NCI-H2227 treated with DMSO at 0.1 percent for 48 hours (cell line): ENCODE measurements around the gene TAF6.
A peak's percentile ranks its signal among the peaks of the same experiment; 100 is the strongest.
"Not testable (repeated sequence)": the region's sequence is repeated elsewhere in the genome, so short reads cannot be mapped to it uniquely, and the experiment has no call there.

Experiments
- DNase-seq: peaks from one replicate; lab custom pipeline; 2025; lab: John Stamatoyannopoulos, UW

The TAF6 gene

DNA sequence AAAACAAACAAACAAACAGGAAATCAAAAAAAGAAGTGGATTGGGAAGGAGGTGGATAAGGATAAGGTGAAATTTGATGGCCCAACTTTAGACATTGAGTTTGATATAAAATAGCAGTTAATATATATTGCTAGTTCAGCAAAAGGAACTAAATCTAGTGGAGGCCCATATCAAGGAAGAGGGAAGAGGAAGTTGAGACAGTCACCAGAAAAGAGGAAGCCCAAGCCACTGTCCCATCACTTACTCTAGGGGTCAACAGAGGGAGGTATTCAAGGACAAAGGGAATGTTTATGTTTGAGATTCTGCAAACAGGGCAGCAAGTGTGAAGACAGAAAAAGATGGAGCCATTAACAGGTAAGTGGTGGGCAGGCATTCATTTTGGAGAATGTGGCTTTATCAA, 33.2 kb upstream of the TAF6 start:
- no peak for DNase-seq

GRCh38 chr7:100148559-100149328, 29.6 kb upstream of the TAF6 start, which contains the start of gene LAMTOR4:
LAMTOR4 (plus strand) TSS chr7:100148918; CDS start chr7:100148973, 55 bp downstream.
- DNase-seq, result peak; percentile 99

GRCh38 chr7:100148225-100148558, 29.0 kb upstream of the TAF6 start:
- no peak for DNase-seq

DNA sequence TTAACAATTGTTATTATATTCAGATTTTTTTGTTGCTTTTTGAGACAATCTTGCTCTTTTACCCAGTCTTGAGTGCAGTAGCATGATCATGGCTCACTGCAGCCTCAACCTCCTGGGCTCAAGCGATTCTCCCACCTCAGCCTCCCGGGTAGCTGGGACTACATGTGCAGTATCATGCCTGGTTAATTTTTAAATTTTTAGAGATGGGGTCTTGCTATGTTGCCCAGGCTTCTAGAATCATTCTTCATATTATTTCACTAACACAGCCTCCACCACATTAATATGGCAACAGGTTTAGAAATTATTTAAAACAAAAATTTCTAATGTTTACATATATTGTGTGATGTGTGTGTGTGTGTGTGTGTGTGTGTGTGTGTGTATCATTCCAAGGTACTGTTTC, 28.1 kb upstream of the TAF6 start:
- no peak for DNase-seq

GRCh38 chr7:100146350-100146749, 27.2 kb upstream of the TAF6 start:
- DNase-seq, result not testable (repeated sequence)

DNA sequence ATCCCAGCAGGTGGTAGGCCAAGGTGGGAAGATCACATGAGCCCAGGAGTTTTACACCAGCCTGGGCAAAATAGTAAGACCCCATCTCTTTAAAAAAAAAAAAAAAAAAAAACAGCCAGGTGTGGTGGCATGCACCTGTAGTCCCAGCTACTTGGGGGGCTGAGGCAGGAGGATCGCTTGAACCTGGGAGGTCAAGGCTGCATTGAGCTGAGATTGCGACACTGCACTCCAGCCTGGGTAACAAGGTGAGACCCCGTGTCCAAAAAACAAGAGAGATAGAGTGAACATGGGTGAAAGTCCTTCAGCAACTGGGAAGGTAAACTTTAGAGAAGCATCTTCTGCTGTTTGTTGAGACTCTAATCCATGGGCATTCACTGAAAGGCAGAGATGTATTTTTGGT, 23.3 kb upstream of the TAF6 start:
- no peak for DNase-seq

- DNase-seq, result no peak
Observed at GRCh38 chr7:100141555-100141949, 22.4 kb upstream of the TAF6 start.

- DNase-seq, result no peak
Observed at GRCh38 chr7:100137851-100138760, 18.9 kb upstream of the TAF6 start.

DNA sequence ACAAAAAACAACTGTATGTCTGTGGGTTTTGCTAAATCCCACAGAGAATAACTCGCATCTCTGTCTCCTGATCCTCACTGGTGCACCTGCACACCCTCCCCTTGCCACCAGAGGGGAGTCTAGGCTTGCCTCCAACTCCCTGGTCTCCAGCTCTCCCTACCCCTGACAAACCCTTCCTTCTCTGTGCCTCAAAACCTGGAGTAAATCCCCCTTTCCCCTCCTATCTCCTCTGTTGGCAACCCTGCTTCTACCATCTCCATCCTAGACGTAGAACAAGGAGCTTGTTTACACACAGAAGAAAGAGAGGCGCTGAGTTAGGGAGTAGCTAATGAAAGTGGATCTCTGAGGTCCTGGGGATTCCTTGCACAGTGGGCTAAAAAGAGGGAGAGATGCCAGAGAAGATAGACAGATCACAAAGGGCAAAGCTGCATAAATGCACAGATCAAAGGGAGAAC, 13.6 kb upstream of the TAF6 start:
- DNase-seq, result peak; percentile 63

DNA sequence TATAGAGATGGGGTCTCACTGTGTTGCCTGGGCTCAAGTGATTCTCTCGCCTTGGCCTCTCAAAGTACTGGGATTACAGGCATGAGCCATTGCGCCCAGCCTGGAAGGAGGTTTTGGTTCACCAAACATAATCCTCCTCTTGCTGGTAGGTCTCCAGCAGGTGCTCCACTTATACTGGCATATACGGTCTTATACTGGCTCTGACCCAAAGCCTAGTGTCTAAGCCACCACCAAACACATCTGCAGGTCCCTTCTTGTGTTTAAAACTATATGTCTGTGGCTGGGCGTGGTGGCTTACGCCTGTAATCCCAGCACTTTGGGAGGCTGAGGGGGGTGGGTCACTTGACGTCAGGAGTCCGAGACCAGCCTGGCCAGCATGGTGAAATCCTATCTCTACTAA, 13.0 kb upstream of the TAF6 start:
- DNase-seq, result no peak

- peak; percentile 66 for DNase-seq
Observed at GRCh38 chr7:100130608-100131453, 11.7 kb upstream of the TAF6 start.

DNA sequence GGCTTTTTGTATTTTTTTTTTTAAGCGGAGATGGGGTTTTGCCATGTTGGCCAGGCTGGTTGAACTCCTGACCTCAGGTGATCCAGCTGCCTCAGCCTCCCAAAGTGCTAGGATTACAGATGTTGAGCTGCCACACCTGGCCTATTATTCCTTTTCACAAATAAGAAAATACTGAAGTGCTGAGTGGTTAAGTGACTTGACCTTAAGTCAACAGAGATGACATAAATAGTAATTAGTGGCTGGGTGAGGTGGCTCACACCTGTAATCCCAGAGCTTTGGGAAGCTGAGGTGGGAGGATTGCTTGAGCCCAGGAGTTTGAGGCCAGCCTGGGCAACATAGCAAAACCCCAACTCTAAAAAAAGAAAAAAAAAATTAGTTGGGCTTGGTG, 11.1 kb upstream of the TAF6 start:
- not testable (repeated sequence) for DNase-seq

- no peak for DNase-seq
Observed at GRCh38 chr7:100128637-100128963, 9.4 kb upstream of the TAF6 start.

DNA sequence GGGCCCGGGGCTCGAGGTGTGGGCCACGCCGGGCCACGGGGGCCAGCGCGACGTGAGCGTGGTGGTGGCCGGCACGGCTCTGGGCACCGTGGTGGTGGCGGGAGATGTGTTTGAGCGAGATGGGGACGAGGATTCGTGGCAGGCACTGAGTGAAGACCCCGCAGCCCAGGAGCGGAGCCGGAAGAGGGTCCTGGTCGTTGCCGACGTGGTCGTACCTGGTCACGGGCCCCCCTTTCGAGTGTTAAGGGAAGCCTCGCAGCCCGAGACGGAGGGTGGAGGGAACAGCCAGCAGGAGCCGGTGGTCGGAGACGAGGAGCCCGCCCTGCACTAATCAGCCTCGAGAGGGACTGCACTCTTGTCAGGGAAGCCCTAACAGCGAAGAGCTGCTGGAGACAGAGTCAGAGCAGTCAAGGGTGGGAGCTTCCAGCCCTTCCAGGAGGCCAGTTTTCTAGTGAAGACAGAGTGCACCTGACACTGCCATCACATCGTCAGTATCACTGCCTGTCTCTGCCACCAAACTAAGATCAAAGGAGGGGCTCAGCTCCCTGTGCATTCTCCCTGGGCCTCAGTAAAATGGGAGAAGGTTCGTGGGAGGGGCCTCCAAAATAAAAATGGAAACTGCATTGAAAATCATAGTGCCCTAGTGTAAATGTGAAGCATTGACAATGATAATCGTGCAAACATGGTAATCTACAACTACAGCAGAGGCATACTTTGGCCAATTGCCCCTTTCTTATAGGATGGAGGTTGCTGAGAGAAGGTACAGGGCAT, 8.9 kb upstream of the TAF6 start:
- DNase-seq, result no peak

DNA sequence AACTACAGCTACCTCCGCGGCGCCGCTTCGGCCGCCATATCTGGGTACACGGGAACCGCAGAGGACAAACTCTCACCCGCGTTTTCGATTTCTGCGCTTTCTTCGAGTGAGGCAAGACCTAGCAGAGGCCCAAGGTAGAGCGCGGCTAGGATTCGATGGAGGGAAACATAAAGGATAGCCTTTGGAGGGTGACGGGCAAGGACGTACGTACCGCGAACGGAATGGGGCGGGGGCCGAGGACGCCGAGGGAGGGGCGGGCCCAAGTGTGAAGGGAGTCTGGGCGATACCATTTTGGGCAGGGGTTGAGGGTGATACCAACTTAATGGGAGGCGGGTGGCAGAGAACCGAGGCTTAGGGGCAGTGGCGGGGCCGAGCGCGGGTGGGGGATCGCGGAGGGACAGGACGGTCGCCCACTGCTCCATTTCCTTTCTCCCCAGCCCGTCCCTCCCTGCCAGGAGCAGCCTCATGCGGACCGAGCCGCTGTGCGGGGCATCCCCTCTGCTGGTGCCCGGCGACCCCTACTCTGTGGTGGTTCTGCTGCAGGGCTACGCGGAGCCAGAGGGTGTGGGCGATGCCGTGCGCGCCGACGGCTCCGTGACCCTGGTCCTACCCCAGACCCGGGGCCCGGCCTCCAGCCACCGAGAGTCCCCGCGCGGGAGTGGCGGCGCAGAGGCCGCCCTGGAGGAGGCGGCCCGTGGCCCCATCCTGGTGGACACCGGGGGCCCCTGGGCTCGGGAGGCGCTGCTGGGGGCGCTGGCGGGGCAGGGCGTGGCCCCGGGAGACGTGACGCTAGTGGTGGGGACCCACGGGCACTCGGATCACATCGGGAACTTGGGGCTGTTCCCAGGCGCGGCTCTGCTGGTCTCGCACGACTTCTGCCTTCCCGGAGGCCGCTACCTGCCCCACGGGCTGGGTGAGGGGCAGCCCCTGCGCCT, 8.0 kb upstream of the TAF6 start, which contains the start of gene MBLAC1:
Gene MBLAC1, plus strand, starts transcription at position 37 of the 935 bp plus-strand sequence. Its CDS starts 429 bp downstream, at position 466.
- peak; percentile 96 for DNase-seq

DNA sequence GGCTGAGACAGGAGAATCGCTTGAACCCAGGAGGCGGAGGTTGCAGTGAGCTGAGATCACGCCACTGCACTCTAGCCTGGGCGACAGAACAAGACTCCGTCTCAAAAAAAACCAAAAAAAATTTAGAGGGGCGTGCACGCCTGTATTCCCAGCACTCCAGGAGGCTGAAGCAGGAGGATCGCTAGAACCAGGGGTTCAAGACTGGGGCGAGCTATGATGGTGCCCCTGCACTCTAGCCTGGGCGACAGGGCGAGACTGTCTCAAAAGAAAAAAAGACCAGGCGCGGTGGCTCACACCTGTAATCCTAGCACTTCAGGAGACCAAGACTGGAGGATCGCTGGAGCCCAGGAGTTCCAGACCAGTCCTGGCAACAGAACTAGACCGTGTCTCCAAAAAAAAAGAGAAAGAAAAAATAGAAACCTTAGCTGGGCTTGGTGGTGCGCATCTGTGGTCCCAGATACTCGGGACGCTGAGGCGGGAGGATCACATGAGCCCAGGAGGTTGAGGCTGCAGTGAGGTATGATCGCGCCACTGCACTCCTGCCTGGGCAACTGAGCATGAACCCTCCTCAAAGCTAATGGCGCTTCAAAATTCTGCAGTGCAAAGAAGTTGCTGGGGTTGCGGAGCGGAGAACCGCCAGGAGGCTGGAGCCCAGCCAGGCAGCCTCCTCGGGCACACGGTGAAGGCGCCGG, 7.2 kb upstream of the TAF6 start:
- no peak for DNase-seq

GRCh38 chr7:100124301-100125230, 5.4 kb upstream of the TAF6 start:
- DNase-seq, result no peak

DNA sequence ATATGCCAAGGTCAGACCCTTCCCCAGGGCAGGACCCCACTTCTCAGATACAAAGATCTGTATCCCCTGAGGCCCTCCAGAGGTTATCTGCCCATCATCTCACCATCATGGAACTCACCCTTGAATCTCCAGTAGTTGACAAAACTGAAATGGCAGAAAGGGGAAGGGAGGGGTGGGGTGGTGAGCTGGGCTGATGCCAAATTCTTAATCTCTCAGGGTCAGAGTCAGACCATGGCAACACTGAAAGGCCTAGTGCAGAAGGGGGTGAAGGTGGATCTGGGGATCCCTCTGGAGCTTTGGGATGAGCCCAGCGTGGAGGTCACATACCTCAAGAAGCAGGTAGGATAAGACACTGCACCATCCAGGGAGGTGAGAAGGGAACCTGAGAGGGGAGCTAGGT, 3.4 kb upstream of the TAF6 start:
- DNase-seq, result no peak

DNA sequence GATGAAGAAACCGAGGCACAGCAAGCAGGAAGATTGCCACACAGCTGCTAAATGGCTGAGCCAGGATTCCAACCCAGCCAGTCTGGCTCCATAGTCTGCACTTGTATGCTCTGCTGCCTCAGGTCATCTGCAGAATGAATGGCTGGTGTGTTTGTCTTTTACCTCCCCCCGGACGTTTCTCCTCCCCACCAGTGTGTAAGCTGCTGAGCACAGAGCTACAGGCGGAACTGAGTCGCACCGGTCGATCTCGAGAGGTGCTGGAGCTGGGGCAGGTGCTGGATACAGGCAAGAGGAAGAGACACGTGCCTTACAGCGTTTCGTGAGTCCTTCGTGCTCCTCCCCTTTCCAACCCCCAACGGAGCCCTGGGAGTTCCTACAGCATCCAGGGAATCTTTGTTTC, 2.9 kb upstream of the TAF6 start:
- no peak for DNase-seq
